Mammary epithelial cell (primary cell): ENCODE data around the gene CAPN13.

Source experiments
- EZH2 ChIP-seq: IDR thresholded peaks from 2 replicates; pipeline ENCODE4 v1.6.1; 2012; ENCODE audit warnings: low read length, inconsistent platforms, borderline replicate concordance
- TF ChIP-seq, protein P1 (sequence below), 2 donors: IDR thresholded peaks in 1 of 2; conservative IDR thresholded peaks in 1 of 2; 2 replicates each; pipeline ENCODE4 v1.5.1; 2011 to 2012; ENCODE audit warnings: inconsistent platforms in 2 of 2, low read length in 2 of 2, mild to moderate bottlenecking in 2 of 2, control low read depth in 1 of 2, low read depth in 1 of 2; ENCODE audit not compliant: insufficient read depth in 1 of 2; ENCODE audit errors: extremely low read depth in 1 of 2

DNA sequence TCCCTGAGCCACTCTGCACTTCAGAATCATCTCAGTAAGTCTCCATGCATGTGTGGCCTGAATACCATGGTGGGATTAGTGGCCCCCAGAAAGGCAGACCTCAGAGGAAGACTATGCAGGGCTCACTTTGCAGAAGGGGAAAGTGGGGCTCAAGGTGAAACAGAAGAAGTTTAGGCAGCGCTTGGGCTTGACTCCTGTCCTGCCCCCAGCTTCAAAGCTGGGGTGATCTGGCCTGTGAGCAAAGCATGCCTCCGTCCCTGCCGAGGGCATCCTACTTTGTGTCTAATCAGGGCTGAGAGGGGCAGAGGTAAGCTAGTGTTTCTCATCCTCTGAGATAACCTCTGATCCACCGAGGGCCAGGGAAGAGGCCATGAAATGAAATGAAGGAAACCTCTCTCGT is 7.9 kb downstream of the CAPN13 start:
- TF ChIP-seq, protein P1, sequence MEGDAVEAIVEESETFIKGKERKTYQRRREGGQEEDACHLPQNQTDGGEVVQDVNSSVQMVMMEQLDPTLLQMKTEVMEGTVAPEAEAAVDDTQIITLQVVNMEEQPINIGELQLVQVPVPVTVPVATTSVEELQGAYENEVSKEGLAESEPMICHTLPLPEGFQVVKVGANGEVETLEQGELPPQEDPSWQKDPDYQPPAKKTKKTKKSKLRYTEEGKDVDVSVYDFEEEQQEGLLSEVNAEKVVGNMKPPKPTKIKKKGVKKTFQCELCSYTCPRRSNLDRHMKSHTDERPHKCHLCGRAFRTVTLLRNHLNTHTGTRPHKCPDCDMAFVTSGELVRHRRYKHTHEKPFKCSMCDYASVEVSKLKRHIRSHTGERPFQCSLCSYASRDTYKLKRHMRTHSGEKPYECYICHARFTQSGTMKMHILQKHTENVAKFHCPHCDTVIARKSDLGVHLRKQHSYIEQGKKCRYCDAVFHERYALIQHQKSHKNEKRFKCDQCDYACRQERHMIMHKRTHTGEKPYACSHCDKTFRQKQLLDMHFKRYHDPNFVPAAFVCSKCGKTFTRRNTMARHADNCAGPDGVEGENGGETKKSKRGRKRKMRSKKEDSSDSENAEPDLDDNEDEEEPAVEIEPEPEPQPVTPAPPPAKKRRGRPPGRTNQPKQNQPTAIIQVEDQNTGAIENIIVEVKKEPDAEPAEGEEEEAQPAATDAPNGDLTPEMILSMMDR (conservative IDR thresholded peaks at IDR 0.05 in 1 of 2, IDR thresholded peaks at IDR 0.05 in 1 of 2; ENCODE audit: extremely low read depth in 1 of 2, insufficient read depth in 1 of 2, low read depth in 1 of 2, low read length in 2 of 2): no peak
- no peak for TF ChIP-seq EZH2
